Panc1 (cell line): Measurements from ENCODE around the gene AGPAT1. TPM values are rescaled to one million over a fixed set of nuclear protein-coding genes. Genes with fewer than 3 reads are reported as not detected.
A peak's percentile ranks its signal among the peaks of the same experiment; 100 is the strongest.
"Not testable (repeated sequence)": the region's sequence is repeated elsewhere in the genome, so short reads cannot be mapped to it uniquely, and the experiment has no call there.

Source experiments
- ATAC-seq: fragments of 200-7000 bp; cut with Tn5 transposase; 2 replicates; pipeline ENCODE4 v1.9.1; 2020; ENCODE audit warnings: mild to moderate bottlenecking, moderate library complexity
- BruUV-seq: library from RNA; stranded (reverse); fragments of 400-500 nt; replicated peaks from 2 replicates; lab custom pipeline; 2021; lab: Mats Ljungman, UMichigan
- CTCF ChIA-PET: fragments of 300-600 bp; sonication (Branson Sonifier 250); formaldehyde crosslinking; loops from one replicate; lab custom pipeline; 2022; ENCODE audit warnings: antibody characterized with exemption; lab: Charles Lee
- POLR2A ChIA-PET: fragments of 300-600 bp; sonication (Branson Sonifier 250); formaldehyde crosslinking; loops from one replicate; lab custom pipeline; 2022; ENCODE audit warnings: antibody characterized with exemption; lab: Charles Lee
- DNase-seq: peaks from one replicate; pipeline ENCODE4 v3.0.0-alpha.2; 2010; ENCODE audit warnings: low read depth, low spot score
- H3K27ac ChIP-seq: 2 replicates; pipeline ENCODE4 v1.5.1; 2011; ENCODE audit warnings: mild to moderate bottlenecking, low read length, inconsistent platforms
- H3K27me3 ChIP-seq: fragments of 200-500 bp; sonication (Bioruptor generic); 2 replicates; pipeline ENCODE4 v1.6.0; 2014; ENCODE audit warnings: low read length, inconsistent platforms; ENCODE audit not compliant: control insufficient read depth, insufficient read depth
- H3K36me3 ChIP-seq: fragments of 200-500 bp; sonication (Bioruptor generic); 2 replicates; pipeline ENCODE4 v1.5.1; 2014; ENCODE audit warnings: inconsistent platforms, mild to moderate bottlenecking, low read length, moderate library complexity; ENCODE audit not compliant: control insufficient read depth, insufficient read depth
- H3K4me1 ChIP-seq: 2 replicates; pipeline ENCODE4 v1.5.1; 2011; ENCODE audit warnings: inconsistent platforms, mild to moderate bottlenecking, low read length, moderate library complexity; ENCODE audit not compliant: control insufficient read depth, insufficient read depth
- H3K4me3 ChIP-seq, 2 experiments: 2 replicates each; pipeline ENCODE4 v1.5.1; 2011 to 2012; ENCODE audit warnings: low read depth in 2 of 2, low read length in 2 of 2, mild to moderate bottlenecking in 2 of 2, inconsistent platforms in 1 of 2, moderate library complexity in 1 of 2
- H3K9me3 ChIP-seq: fragments of 200-500 bp; sonication (Bioruptor generic); 2 replicates; pipeline ENCODE4 v1.5.1; 2014; ENCODE audit warnings: low read depth, mild to moderate bottlenecking, inconsistent platforms, low read length, moderate library complexity; ENCODE audit not compliant: control insufficient read depth, insufficient read depth
- CTCF ChIP-seq: fragments of 450-650 bp; IDR thresholded peaks from 2 replicates; pipeline ENCODE4 v1.5.1; 2017; ENCODE audit warnings: mild to moderate bottlenecking
- POLR2AphosphoS5 ChIP-seq: IDR thresholded peaks from 2 replicates; pipeline ENCODE4 v1.6.1; 2012; ENCODE audit warnings: mild to moderate bottlenecking, low read depth, low read length, moderate library complexity
- REST ChIP-seq, 2 experiments: IDR thresholded peaks; 2 replicates each; pipeline ENCODE4 v1.6.1; 2011 to 2012; ENCODE audit warnings: low read depth in 2 of 2, control low read depth in 1 of 2, low read length in 1 of 2, mild to moderate bottlenecking in 1 of 2, moderate library complexity in 1 of 2; ENCODE audit not compliant: insufficient read depth in 1 of 2
- SIN3A ChIP-seq: IDR thresholded peaks from 2 replicates; pipeline ENCODE4 v1.6.1; 2012; ENCODE audit warnings: low read depth, mild to moderate bottlenecking, low read length, moderate library complexity, borderline replicate concordance; ENCODE audit not compliant: insufficient read depth
- TCF7L2 ChIP-seq: IDR thresholded peaks from 2 replicates; pipeline ENCODE4 v1.6.1; 2011; ENCODE audit warnings: mild to moderate bottlenecking, low read depth, low read length, inconsistent platforms
- in situ Hi-C: cut with HindIII; loops from 2 replicates; pipeline ENCODE4 v1.10.0; 2016; ENCODE audit warnings: low sequenced_read_pairs, low pct_unique_long_range_greater_than_20kb
- intact Hi-C: fragments of 100-400 bp; cut with micrococcal nuclease; formaldehyde crosslinking; loops from one replicate; pipeline ENCODE4 v1.10.0; 2022; ENCODE audit not compliant: unreplicated experiment
- total RNA-seq: library from RNA; stranded (reverse); gene quantifications from one replicate; pipeline ENCODE4 v1.2.1, GENCODE V29; 2021; ENCODE audit not compliant: unreplicated experiment

AGPAT1 gene
- total RNA-seq, 1 experiment from 2014 or later: 88.4 TPM

- Histone ChIP-seq H3K4me3 (no peak overlapping the region), H3K4me1 (peaks cover 36% of the 10 kb centered on the region), H3K27ac (peak overlapping the region; percentile 99; the same call in 1 of the 2 replicates), H3K36me3 (no peaks in the 10 kb centered on the region; the same call in 1 of the 2 replicates), H3K27me3 (no peaks in the 10 kb centered on the region), H3K9me3 (no peaks in the 10 kb centered on the region)
- intact Hi-C loops: loop anchor here (10.0 kb wide), 1 partner anchor 80 kb away; no protein-coding TSS in a partner anchor
- BruUV-seq: no TSS peak
- TF ChIP-seq SIN3A: no peak
- ChIA-PET POLR2A (no interaction called here), CTCF (interaction anchor here (0.6 kb wide), 1 partner anchor 9 kb away, joined by 7 read pairs; no protein-coding TSS in a partner anchor)
- no peak for ATAC-seq
- in situ Hi-C loops: no loop called here
- DNase-seq: no peak
Measured at GRCh38 chr6:32194388-32194787, 18.5 kb upstream of the AGPAT1 start.

GRCh38 chr6:32193096-32193495, 17.2 kb upstream of the AGPAT1 start:
- DNase-seq, H3K27me3 ChIP-seq, H3K4me3 ChIP-seq, H3K36me3 ChIP-seq, H3K9me3 ChIP-seq, ATAC-seq, in situ Hi-C loops, POLR2A ChIA-PET, BruUV-seq, CTCF ChIA-PET: not testable (repeated sequence)
- intact Hi-C loops: loop anchor here (10.0 kb wide), 1 partner anchor 78 kb away; no protein-coding TSS in a partner anchor
- peak overlapping the region; percentile 81 for H3K27ac ChIP-seq
- H3K4me1 ChIP-seq: peaks cover 42% of the 10 kb centered on the region

- Histone ChIP-seq H3K27me3 (no peaks in the 10 kb centered on the region), H3K4me1 (peaks cover 42% of the 10 kb centered on the region), H3K9me3 (no peaks in the 10 kb centered on the region), H3K36me3 (no peaks in the 10 kb centered on the region; the same call in 1 of the 2 replicates), H3K27ac (peak within 1 kb of the TSS; percentile 94), H3K4me3 (no peak within 1 kb of the TSS)
- CTCF ChIA-PET: no interaction called here
- no TSS peak for BruUV-seq
- in situ Hi-C loops: no loop called here
- ATAC-seq (no peak), DNase-seq (no peak)
- intact Hi-C loops: loop anchor here (10.0 kb wide), 1 partner anchor 78 kb away; no protein-coding TSS in a partner anchor
- TF ChIP-seq SIN3A (no peak), CTCF (no peak), POLR2AphosphoS5 (no peak), TCF7L2 (no peak), REST (IDR thresholded peaks at IDR 0.05; ENCODE audit: insufficient read depth in 1 of 2, low read depth in 2 of 2, low read length in 1 of 2) (no peak)
- POLR2A ChIA-PET: no interaction called here
Measured at GRCh38 chr6:32192608-32193039, 16.7 kb upstream of the AGPAT1 start, which contains the start of gene GPSM3. TSS of gene GPSM3 (minus strand) at chr6:32192643. CDS start at chr6:32192513, 130 bp downstream.
